ENCODE measurements around the gene CEACAM8.

DNA sequence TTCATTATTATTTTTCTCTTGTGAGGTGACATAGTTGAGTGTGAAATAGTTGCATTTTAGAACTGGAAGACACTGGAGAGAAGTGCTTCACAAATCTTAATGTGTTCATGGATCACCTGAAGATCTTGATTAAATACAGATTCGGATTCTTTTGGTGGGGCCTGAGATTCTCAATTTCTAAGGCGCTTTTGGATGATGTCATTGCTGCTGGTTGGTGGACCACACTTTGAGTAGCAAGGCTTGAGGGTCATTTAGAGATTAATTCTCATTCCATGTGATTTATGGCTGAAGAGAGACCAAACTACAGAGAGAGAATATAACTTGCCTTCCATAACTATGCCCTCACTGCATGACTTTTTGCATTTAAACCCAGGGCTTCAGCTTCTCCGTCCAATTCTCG is 27.2 kb downstream of the CEACAM8 start:
- TF ChIP-seq, protein P1, sequence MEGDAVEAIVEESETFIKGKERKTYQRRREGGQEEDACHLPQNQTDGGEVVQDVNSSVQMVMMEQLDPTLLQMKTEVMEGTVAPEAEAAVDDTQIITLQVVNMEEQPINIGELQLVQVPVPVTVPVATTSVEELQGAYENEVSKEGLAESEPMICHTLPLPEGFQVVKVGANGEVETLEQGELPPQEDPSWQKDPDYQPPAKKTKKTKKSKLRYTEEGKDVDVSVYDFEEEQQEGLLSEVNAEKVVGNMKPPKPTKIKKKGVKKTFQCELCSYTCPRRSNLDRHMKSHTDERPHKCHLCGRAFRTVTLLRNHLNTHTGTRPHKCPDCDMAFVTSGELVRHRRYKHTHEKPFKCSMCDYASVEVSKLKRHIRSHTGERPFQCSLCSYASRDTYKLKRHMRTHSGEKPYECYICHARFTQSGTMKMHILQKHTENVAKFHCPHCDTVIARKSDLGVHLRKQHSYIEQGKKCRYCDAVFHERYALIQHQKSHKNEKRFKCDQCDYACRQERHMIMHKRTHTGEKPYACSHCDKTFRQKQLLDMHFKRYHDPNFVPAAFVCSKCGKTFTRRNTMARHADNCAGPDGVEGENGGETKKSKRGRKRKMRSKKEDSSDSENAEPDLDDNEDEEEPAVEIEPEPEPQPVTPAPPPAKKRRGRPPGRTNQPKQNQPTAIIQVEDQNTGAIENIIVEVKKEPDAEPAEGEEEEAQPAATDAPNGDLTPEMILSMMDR (IDR thresholded peaks at IDR 0.05), result no peak
- TF ChIP-seq POLR2AphosphoS5 (IDR thresholded peaks at IDR 0.05) (no peak), POLR2A (IDR thresholded peaks at IDR 0.05) (no peak)

Data from transverse colon (tissue), 4 donors.